ENCODE results near the gene ZSWIM7. TPM values are rescaled to one million over a fixed set of nuclear protein-coding genes. Genes with fewer than 3 reads are reported as not detected.
A peak's percentile ranks its signal among the peaks of the same experiment; 100 is the strongest.

Gene ZSWIM7
- total and polyA plus RNA-seq, 2 experiments from 2014 or later: 12.4 to 29.1 TPM

DNA sequence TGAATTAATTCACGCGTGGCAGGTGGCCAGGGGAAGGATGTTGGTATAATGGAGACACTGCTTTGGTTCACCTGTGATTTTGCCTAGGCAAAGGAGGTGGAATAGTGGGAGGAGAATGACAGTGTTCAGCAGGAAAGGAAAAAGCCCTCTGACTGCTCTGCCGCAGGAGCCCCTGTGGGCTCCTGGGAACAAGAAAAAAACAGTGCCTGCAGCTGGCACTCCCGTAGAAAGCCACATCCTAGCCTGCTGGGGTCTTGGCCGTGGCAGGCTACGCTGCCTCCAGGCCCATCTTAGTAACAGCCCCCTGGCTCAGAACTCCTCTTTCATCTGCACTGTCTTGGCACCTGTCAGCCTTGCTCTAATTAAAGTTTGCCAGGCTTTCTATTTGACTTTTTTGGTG is 34.0 kb downstream of the ZSWIM7 start:
- Histone ChIP-seq H3F3A (ENCODE audit: insufficient read depth) (no peaks in the 10 kb centered on the region), H3K27me3 (replicated peaks; ENCODE audit: insufficient read depth) (no peaks in the 10 kb centered on the region), H4K20me1 (ENCODE audit: insufficient read depth) (no peaks in the 10 kb centered on the region), H3K9ac (no peak overlapping the region), H3K9me2 (ENCODE audit: insufficient read depth) (no peaks in the 10 kb centered on the region), H3K4me3 (no peak overlapping the region), H3K79me2 (ENCODE audit: insufficient read depth) (0 out of 2 replicates have a peak, but pooled peaks cover 20% of the 10 kb centered on the region), H3K27ac (no peak overlapping the region), H3K4me1 (ENCODE audit: insufficient read depth) (peaks cover 7% of the 10 kb centered on the region; the same call in 1 of the 2 replicates), H3K36me3 (ENCODE audit: low read depth) (no peaks in the 10 kb centered on the region), H2AFZ (no peak overlapping the region), H3K9me3 (ENCODE audit: low read depth) (no peaks in the 10 kb centered on the region), H3K4me2 (ENCODE audit: unreplicated experiment) (no peak overlapping the region)
- in situ Hi-C loops (cut with MboI): no loop called here
- TF ChIP-seq EZH2 (IDR thresholded peaks at IDR 0.05; ENCODE audit: insufficient read depth, poor library complexity, severe bottlenecking): no peak
- no peak for TF ChIP-seq EZH2phosphoT487 (IDR thresholded peaks at IDR 0.05; ENCODE audit: insufficient read depth, low read depth)
- no peak for DNase-seq
- WGBS, 2 experiments (ENCODE audit: low coverage in 1 of 2, low lambda C conversion rate in 2 of 2, missing lambda C conversion rate in 2 of 2): 87 to 91% methylated on average over 6 of the region's 6 CpGs

DNA sequence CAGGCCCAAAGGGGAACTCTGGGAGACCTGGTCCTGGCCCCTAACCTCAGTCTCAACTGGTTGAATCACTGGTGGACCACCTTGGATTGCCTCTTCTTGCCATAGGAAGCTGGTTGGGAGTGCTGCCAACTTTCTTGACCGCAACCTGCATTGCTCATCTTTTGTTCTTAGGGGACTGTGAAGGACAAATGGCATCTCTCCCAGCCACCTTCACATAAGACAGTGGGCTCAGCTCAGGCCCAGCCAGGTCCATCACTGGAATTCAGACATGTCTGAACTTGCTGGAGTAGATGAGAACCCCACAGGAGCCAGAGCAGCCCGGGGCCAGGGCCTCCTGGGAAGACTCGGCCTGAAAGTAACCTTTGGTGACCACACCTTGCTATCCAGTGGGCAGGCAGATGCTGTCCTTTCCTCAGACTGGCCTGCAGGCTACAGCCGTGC is 35.8 kb downstream of the ZSWIM7 start:
- no peak overlapping the region for H2AFZ ChIP-seq
- no peaks in the 10 kb centered on the region for H3K27me3 ChIP-seq (replicated peaks; ENCODE audit: insufficient read depth)
- in situ Hi-C loops (cut with MboI): no loop called here
- 86 to 93% methylated on average over 4 of the region's 4 CpGs for WGBS, 2 experiments (ENCODE audit: low coverage in 1 of 2, low lambda C conversion rate in 2 of 2, missing lambda C conversion rate in 2 of 2)
- peak; percentile 29 for DNase-seq
- no peaks in the 10 kb centered on the region for H3K36me3 ChIP-seq (ENCODE audit: low read depth)
- H3K9ac ChIP-seq: no peak overlapping the region
- no peaks in the 10 kb centered on the region for H3K9me2 ChIP-seq (ENCODE audit: insufficient read depth)
- no peak overlapping the region for H3K4me2 ChIP-seq (ENCODE audit: unreplicated experiment)
- H3K9me3 ChIP-seq (ENCODE audit: low read depth): no peaks in the 10 kb centered on the region
- TF ChIP-seq EZH2phosphoT487 (IDR thresholded peaks at IDR 0.05; ENCODE audit: insufficient read depth, low read depth) (no peak), EZH2 (IDR thresholded peaks at IDR 0.05; ENCODE audit: insufficient read depth, poor library complexity, severe bottlenecking) (no peak)
- no peaks in the 10 kb centered on the region for H4K20me1 ChIP-seq (ENCODE audit: insufficient read depth)
- H3K79me2 ChIP-seq (ENCODE audit: insufficient read depth): 0 out of 2 replicates have a peak, but pooled peaks cover 20% of the 10 kb centered on the region
- H3F3A ChIP-seq (ENCODE audit: insufficient read depth): peaks cover 14% of the 10 kb centered on the region
- no peak overlapping the region for H3K4me3 ChIP-seq
- H3K4me1 ChIP-seq (ENCODE audit: insufficient read depth): peaks cover 18% of the 10 kb centered on the region
- no peak overlapping the region for H3K27ac ChIP-seq

DNA sequence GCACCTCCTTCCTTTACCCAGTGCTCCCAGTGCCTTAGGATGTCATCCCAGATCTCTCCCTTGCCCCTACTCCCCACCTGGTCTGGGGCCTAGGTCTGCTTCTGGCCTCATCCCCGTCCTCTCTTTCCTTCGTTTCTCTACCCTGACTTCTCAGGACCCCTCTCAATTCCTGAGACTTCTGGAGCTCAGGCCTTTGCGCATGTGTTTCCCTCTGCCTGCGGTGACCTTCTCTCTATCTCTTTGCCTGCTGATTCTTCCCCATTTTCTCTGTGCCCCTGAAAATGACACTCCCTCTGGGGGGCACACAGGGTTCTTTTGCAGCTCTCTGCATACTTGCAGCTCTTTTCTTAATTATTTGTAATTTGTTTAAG is 41.0 kb downstream of the ZSWIM7 start:
- peaks cover 26% of the 10 kb centered on the region for H3K79me2 ChIP-seq (ENCODE audit: insufficient read depth)
- 92 to 93% methylated on average over 4 of the region's 4 CpGs for WGBS, 2 experiments (ENCODE audit: low coverage in 1 of 2, low lambda C conversion rate in 2 of 2, missing lambda C conversion rate in 2 of 2)
- H3K27me3 ChIP-seq (replicated peaks; ENCODE audit: insufficient read depth): no peaks in the 10 kb centered on the region
- H3K36me3 ChIP-seq (ENCODE audit: low read depth): no peaks in the 10 kb centered on the region
- H3F3A ChIP-seq (ENCODE audit: insufficient read depth): peaks cover 35% of the 10 kb centered on the region
- DNase-seq: no peak
- no peaks in the 10 kb centered on the region for H3K9me2 ChIP-seq (ENCODE audit: insufficient read depth)
- peak overlapping the region; percentile 73 for H3K4me2 ChIP-seq (ENCODE audit: unreplicated experiment)
- H3K27ac ChIP-seq: peak overlapping the region; percentile 80
- no peaks in the 10 kb centered on the region for H4K20me1 ChIP-seq (ENCODE audit: insufficient read depth)
- H3K4me1 ChIP-seq (ENCODE audit: insufficient read depth): peaks cover 27% of the 10 kb centered on the region
- H3K9ac ChIP-seq: peak overlapping the region; percentile 67
- no peaks in the 10 kb centered on the region for H3K9me3 ChIP-seq (ENCODE audit: low read depth)
- in situ Hi-C loops (cut with MboI): no loop called here
- H2AFZ ChIP-seq: no peak overlapping the region
- H3K4me3 ChIP-seq: peak overlapping the region; percentile 37
- TF ChIP-seq EZH2phosphoT487 (IDR thresholded peaks at IDR 0.05; ENCODE audit: insufficient read depth, low read depth) (no peak), EZH2 (IDR thresholded peaks at IDR 0.05; ENCODE audit: insufficient read depth, poor library complexity, severe bottlenecking) (no peak)

DNA sequence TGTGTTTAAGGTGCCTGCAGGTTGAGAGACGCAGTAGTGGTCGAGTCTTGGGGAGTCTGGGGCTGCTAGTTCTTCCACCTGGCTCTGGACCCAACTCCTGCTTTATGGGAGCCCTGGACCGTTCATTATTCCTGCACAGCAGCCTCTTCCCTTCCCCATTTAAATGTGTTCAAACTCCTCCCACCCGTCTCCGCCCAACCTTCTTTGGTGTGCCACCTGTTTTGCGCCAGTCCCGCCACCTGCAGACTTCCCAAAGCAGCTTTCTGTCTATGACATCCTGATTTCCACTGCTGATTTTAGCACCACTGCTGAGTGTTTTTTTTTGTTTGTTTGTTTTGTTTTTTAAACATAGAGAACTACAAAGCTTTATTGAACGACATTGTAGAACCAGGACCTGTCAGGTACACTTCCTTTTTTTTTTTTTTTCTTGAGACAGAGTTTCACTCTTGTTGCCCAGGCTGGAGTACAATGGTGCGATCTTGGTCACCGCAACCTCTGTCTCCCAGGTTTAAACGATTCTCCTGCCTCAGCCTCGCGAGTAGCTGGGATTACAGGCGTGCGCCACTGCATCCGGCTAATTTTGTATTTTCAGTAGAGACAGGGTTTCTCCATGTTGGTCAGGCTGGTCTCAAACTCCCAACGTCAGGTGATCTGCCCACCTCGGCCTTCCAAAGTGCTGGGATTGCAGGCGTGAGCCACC is 41.7 kb downstream of the ZSWIM7 start:
- Histone ChIP-seq H3K36me3 (ENCODE audit: low read depth) (no peaks in the 10 kb centered on the region), H3K79me2 (ENCODE audit: insufficient read depth) (peaks cover 23% of the 10 kb centered on the region), H4K20me1 (ENCODE audit: insufficient read depth) (no peaks in the 10 kb centered on the region), H3K9me3 (ENCODE audit: low read depth) (no peaks in the 10 kb centered on the region), H3K4me1 (ENCODE audit: insufficient read depth) (peaks cover 27% of the 10 kb centered on the region), H3K27me3 (replicated peaks; ENCODE audit: insufficient read depth) (no peaks in the 10 kb centered on the region), H3K4me2 (ENCODE audit: unreplicated experiment) (no peak overlapping the region), H3F3A (ENCODE audit: insufficient read depth) (peaks cover 35% of the 10 kb centered on the region), H3K4me3 (no peak overlapping the region), H3K27ac (no peak overlapping the region), H3K9ac (no peak overlapping the region), H3K9me2 (ENCODE audit: insufficient read depth) (no peaks in the 10 kb centered on the region), H2AFZ (no peak overlapping the region)
- TF ChIP-seq EZH2phosphoT487 (IDR thresholded peaks at IDR 0.05; ENCODE audit: insufficient read depth, low read depth) (no peak), EZH2 (IDR thresholded peaks at IDR 0.05; ENCODE audit: insufficient read depth, poor library complexity, severe bottlenecking) (no peak)
- no peak for DNase-seq
- 95 to 99% methylated on average over 18 of the region's 19 CpGs for WGBS, 2 experiments (ENCODE audit: low coverage in 1 of 2, low lambda C conversion rate in 2 of 2, missing lambda C conversion rate in 2 of 2)
- in situ Hi-C loops (cut with MboI): no loop called here
